Brain microvascular endothelial cell (primary cell): Measurements from ENCODE around the gene NYAP2.

Experiments used
- DNase-seq: peaks from one replicate; pipeline ENCODE4 v3.0.0-alpha.2; 2020
- H3K27ac ChIP-seq: fragments of 250-450 bp; sonication (Bioruptor Pico); 2 replicates; pipeline ENCODE4 v1.5.1; 2020; ENCODE audit warnings: mild to moderate bottlenecking, moderate library complexity
- H3K27me3 ChIP-seq: fragments of 250-450 bp; sonication (Bioruptor Pico); replicated peaks from 2 replicates; pipeline ENCODE4 v1.5.1; 2020; ENCODE audit warnings: mild to moderate bottlenecking
- H3K36me3 ChIP-seq: fragments of 250-450 bp; sonication (Bioruptor Pico); replicated peaks from 2 replicates; pipeline ENCODE4 v1.5.1; 2020; ENCODE audit warnings: mild to moderate bottlenecking
- H3K4me3 ChIP-seq: 2 replicates; pipeline ENCODE4 v1.5.1; 2011; ENCODE audit warnings: low read depth, mild to moderate bottlenecking, control low read depth, low read length, moderate library complexity
- CTCF ChIP-seq: IDR thresholded peaks from 2 replicates; pipeline ENCODE4 v1.5.1; 2011; ENCODE audit warnings: low read depth, mild to moderate bottlenecking, moderate library complexity, low read length, control low read depth, inconsistent platforms; ENCODE audit errors: missing control alignments
- in situ Hi-C: cut with HindIII; loops from 2 replicates; pipeline ENCODE4 v1.10.0; 2017; ENCODE audit warnings: low sequenced_read_pairs, low pct_ligation_motif_present

Gene NYAP2

GRCh38 chr2:225378984-225379383 lies 20.5 kb upstream of the NYAP2 start:
- TF ChIP-seq CTCF: no peak
- DNase-seq: no peak
- H3K36me3 ChIP-seq: no peaks in the 10 kb centered on the region
- H3K4me3 ChIP-seq: no peak overlapping the region
- no peak overlapping the region for H3K27ac ChIP-seq
- in situ Hi-C loops: no loop called here
- H3K27me3 ChIP-seq: no peaks in the 10 kb centered on the region

GRCh38 chr2:225379856-225380255 lies 19.7 kb upstream of the NYAP2 start:
- in situ Hi-C loops: no loop called here
- TF ChIP-seq CTCF: no peak
- H3K36me3 ChIP-seq: no peaks in the 10 kb centered on the region
- no peak for DNase-seq
- no peaks in the 10 kb centered on the region for H3K27me3 ChIP-seq
- no peak overlapping the region for H3K27ac ChIP-seq
- no peak overlapping the region for H3K4me3 ChIP-seq

GRCh38 chr2:225381609-225382008 lies 17.9 kb upstream of the NYAP2 start:
- no peak for DNase-seq
- H3K27me3 ChIP-seq: no peaks in the 10 kb centered on the region
- no peaks in the 10 kb centered on the region for H3K36me3 ChIP-seq
- no peak overlapping the region for H3K4me3 ChIP-seq
- TF ChIP-seq CTCF: no peak
- no peak overlapping the region for H3K27ac ChIP-seq
- in situ Hi-C loops: no loop called here

GRCh38 chr2:225398372-225398771 lies 1.1 kb upstream of the NYAP2 start:
- DNase-seq: no peak
- no peak overlapping the region for H3K27ac ChIP-seq
- in situ Hi-C loops: no loop called here
- no peaks in the 10 kb centered on the region for H3K27me3 ChIP-seq
- H3K36me3 ChIP-seq: no peaks in the 10 kb centered on the region
- no peak overlapping the region for H3K4me3 ChIP-seq
- no peak for TF ChIP-seq CTCF

- no peak for TF ChIP-seq CTCF
- no peaks in the 10 kb centered on the region for H3K27me3 ChIP-seq
- in situ Hi-C loops: no loop called here
- peak; percentile 71 for DNase-seq
- H3K36me3 ChIP-seq: no peaks in the 10 kb centered on the region
- H3K27ac ChIP-seq: no peak overlapping the region
- H3K4me3 ChIP-seq: no peak overlapping the region
Observed at GRCh38 chr2:225400060-225400511, 576 bp downstream of the NYAP2 start.
